CD14-positive monocyte (primary cell): ENCODE data around the gene SOAT2. TPM values are rescaled to one million over a fixed set of nuclear protein-coding genes. Genes with fewer than 3 reads are reported as not detected.
A peak's percentile ranks its signal among the peaks of the same experiment; 100 is the strongest.
"Not testable (repeated sequence)": the region's sequence is repeated elsewhere in the genome, so short reads cannot be mapped to it uniquely, and the experiment has no call there.

ENCODE experiments used
- DNase-seq, 3 donors: peaks; one replicate each; pipeline ENCODE4 v3.0.0-alpha.2; 2011 to 2022
- H2AFZ ChIP-seq: 2 replicates; pipeline ENCODE4 v1.6.0; 2012; ENCODE audit warnings: mild to moderate bottlenecking, low read depth, low read length, inconsistent platforms; ENCODE audit not compliant: insufficient read depth, poor library complexity, severe bottlenecking
- H3K27ac ChIP-seq, 2 donors: 1 replicate in 1 of 2; 2 replicates in 1 of 2; pipeline ENCODE4 v1.5.1; 2012 to 2013; ENCODE audit warnings: low read length in 2 of 2, control low read depth in 1 of 2, inconsistent platforms in 1 of 2, low read depth in 1 of 2, mild to moderate bottlenecking in 1 of 2
- H3K27me3 ChIP-seq, 2 donors: one replicate each; pipeline versions ENCODE4 v1.6.0 to v1.6.1; 2011 to 2013; ENCODE audit warnings: low read length in 2 of 2; ENCODE audit not compliant: control insufficient read depth in 2 of 2, insufficient read depth in 2 of 2
- H3K36me3 ChIP-seq, 2 donors: replicated peaks in 1 of 2; 1 replicate in 1 of 2; 2 replicates in 1 of 2; pipeline versions ENCODE4 v1.5.1 to v1.6.1; 2012 to 2013; ENCODE audit warnings: low read length in 2 of 2, control low read depth in 1 of 2, inconsistent platforms in 1 of 2, mild to moderate bottlenecking in 1 of 2; ENCODE audit not compliant: insufficient read depth in 2 of 2, control insufficient read depth in 1 of 2
- H3K4me1 ChIP-seq, 2 donors: 1 replicate in 1 of 2; 2 replicates in 1 of 2; pipeline versions ENCODE4 v1.5.1 to v1.6.1; 2012 to 2013; ENCODE audit warnings: low read length in 2 of 2, control low read depth in 1 of 2, inconsistent platforms in 1 of 2, mild to moderate bottlenecking in 1 of 2, moderate library complexity in 1 of 2; ENCODE audit not compliant: insufficient read depth in 2 of 2, control insufficient read depth in 1 of 2
- H3K4me2 ChIP-seq: replicated peaks from 2 replicates; pipeline ENCODE3; 2012; ENCODE audit warnings: low read length, moderate library complexity, mild to moderate bottlenecking; ENCODE audit not compliant: poor library complexity, severe bottlenecking; ENCODE audit errors: extremely low read depth
- H3K4me3 ChIP-seq, 3 experiments: fragments of 200-600 bp in 1 of 3; sonication (generic) in 1 of 3; replicated peaks in 1 of 3; 1 replicate in 2 of 3; 2 replicates in 1 of 3; pipeline ENCODE4 v1.5.1; 2011 to 2013; ENCODE audit warnings: low read length in 3 of 3, mild to moderate bottlenecking in 3 of 3, control low read depth in 2 of 3, low read depth in 2 of 3, inconsistent platforms in 1 of 3, moderate library complexity in 1 of 3
- H3K79me2 ChIP-seq: 2 replicates; pipeline ENCODE4 v1.6.0; 2012; ENCODE audit warnings: mild to moderate bottlenecking, control low read depth, inconsistent platforms, low read length, moderate library complexity; ENCODE audit not compliant: insufficient read depth
- H3K9ac ChIP-seq: 2 replicates; pipeline ENCODE4 v1.6.0; 2017; ENCODE audit warnings: low read length, mild to moderate bottlenecking; ENCODE audit not compliant: insufficient read depth, poor library complexity, severe bottlenecking
- H3K9me3 ChIP-seq, 2 donors: replicated peaks in 1 of 2; 1 replicate in 1 of 2; 2 replicates in 1 of 2; pipeline versions ENCODE4 v1.5.1 to v1.6.1; 2012 to 2013; ENCODE audit warnings: low read length in 2 of 2, control low read depth in 1 of 2; ENCODE audit not compliant: control insufficient read depth in 1 of 2, insufficient read depth in 1 of 2
- H4K20me1 ChIP-seq: 2 replicates; pipeline ENCODE4 v1.6.0; 2012; ENCODE audit warnings: mild to moderate bottlenecking, low read length, control low read depth, moderate library complexity; ENCODE audit not compliant: insufficient read depth
- H3K27ac Mint-ChIP-seq, 7 donors: one replicate each; pipeline ENCODE4 v1.8.0; 2020; ENCODE audit warnings: mild to moderate bottlenecking in 7 of 7, mixed read lengths in 7 of 7, moderate library complexity in 6 of 7, inconsistent platforms in 2 of 7
- H3K27me3 Mint-ChIP-seq, 3 donors: one replicate each; pipeline ENCODE4 v1.8.0; 2021 to 2022; ENCODE audit warnings: low read depth in 3 of 3, mild to moderate bottlenecking in 3 of 3, mixed read lengths in 3 of 3, moderate library complexity in 3 of 3, inconsistent platforms in 1 of 3
- H3K36me3 Mint-ChIP-seq, 2 donors: one replicate each; pipeline ENCODE4 v1.8.0; 2020; ENCODE audit warnings: mixed read lengths in 2 of 2, inconsistent platforms in 1 of 2, mild to moderate bottlenecking in 1 of 2
- H3K4me1 Mint-ChIP-seq: one replicate; pipeline ENCODE4 v1.8.0; 2020; ENCODE audit warnings: mild to moderate bottlenecking, mixed read lengths
- H3K4me3 Mint-ChIP-seq, 2 donors: one replicate each; pipeline ENCODE4 v1.8.0; 2020; ENCODE audit warnings: mild to moderate bottlenecking in 2 of 2, mixed read lengths in 2 of 2, moderate library complexity in 1 of 2
- H3K9me3 Mint-ChIP-seq, 7 donors: one replicate each; pipeline ENCODE4 v1.8.0; 2020 to 2022; ENCODE audit warnings: mixed read lengths in 7 of 7, mild to moderate bottlenecking in 6 of 7, moderate library complexity in 6 of 7, inconsistent platforms in 2 of 7
- WGBS: methylation state at CpG from one replicate; pipeline ENCODE4 v1.1.5; 2013; ENCODE audit warnings: missing lambda C conversion rate; ENCODE audit not compliant: insufficient coverage; 5-methylcytosine and 5-hydroxymethylcytosine counted together
- intact Hi-C, 2 donors: fragments of 100-400 bp; cut with micrococcal nuclease; formaldehyde crosslinking; loops; one replicate each; pipeline versions ENCODE4 v1.15.0 to v1.15.1; 2023
- polyA plus RNA-seq, 3 donors: library from polyadenylated mRNA; depleted of rRNA in 1 of 3; unstranded in 2 of 3; stranded (reverse) in 1 of 3; fragments of 300-500 nt in 2 of 3; fragments of >200 nt in 1 of 3; fragmentation: Illumina TruSeq in 2 of 3; gene quantifications; 1 replicate in 2 of 3; 2 replicates in 1 of 3; pipeline ENCODE4 v1.2.3, GENCODE V29; 2012 to 2021
- TF ChIP-seq, protein P1 (sequence below): fragments of 200-600 bp; IDR thresholded peaks from one replicate; pipeline ENCODE4 v1.8.0; 2022; ENCODE audit warnings: antibody characterized with exemption, mild to moderate bottlenecking

SOAT2 gene
- polyA plus RNA-seq, 3 donors, result not detected

- Mint-ChIP-seq H3K4me1 (peaks cover 26% of the 10 kb centered on the region), H3K4me3 (no peak overlapping the region), H3K27me3 (peaks cover 0 to 5% (median 2%) of the 10 kb centered on the region in 3 donors), H3K27ac (no peak overlapping the region), H3K9me3 (no peaks in the 10 kb centered on the region), H3K36me3 (no peaks in the 10 kb centered on the region)
- intact Hi-C loops, result no loop called here
- Histone ChIP-seq H3K9me3 (no peaks in the 10 kb centered on the region), H4K20me1 (no peaks in the 10 kb centered on the region), H3K79me2 (no peaks in the 10 kb centered on the region), H3K4me1 (peaks cover 24 to 27% of the 10 kb centered on the region in 2 donors), H3K27ac (no peak overlapping the region), H3K27me3 (no peaks in the 10 kb centered on the region), H3K36me3 (no peaks in the 10 kb centered on the region), H3K4me2 (no peak overlapping the region), H2AFZ (no peak overlapping the region), H3K9ac (no peak overlapping the region), H3K4me3 (no peak overlapping the region)
- TF ChIP-seq, protein P1, sequence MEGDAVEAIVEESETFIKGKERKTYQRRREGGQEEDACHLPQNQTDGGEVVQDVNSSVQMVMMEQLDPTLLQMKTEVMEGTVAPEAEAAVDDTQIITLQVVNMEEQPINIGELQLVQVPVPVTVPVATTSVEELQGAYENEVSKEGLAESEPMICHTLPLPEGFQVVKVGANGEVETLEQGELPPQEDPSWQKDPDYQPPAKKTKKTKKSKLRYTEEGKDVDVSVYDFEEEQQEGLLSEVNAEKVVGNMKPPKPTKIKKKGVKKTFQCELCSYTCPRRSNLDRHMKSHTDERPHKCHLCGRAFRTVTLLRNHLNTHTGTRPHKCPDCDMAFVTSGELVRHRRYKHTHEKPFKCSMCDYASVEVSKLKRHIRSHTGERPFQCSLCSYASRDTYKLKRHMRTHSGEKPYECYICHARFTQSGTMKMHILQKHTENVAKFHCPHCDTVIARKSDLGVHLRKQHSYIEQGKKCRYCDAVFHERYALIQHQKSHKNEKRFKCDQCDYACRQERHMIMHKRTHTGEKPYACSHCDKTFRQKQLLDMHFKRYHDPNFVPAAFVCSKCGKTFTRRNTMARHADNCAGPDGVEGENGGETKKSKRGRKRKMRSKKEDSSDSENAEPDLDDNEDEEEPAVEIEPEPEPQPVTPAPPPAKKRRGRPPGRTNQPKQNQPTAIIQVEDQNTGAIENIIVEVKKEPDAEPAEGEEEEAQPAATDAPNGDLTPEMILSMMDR, result no peak
- WGBS, result 87% methylated on average over 7 of the region's 7 CpGs
- no peak for DNase-seq
Measured at GRCh38 chr12:53105712-53106439, 2.6 kb downstream of the SOAT2 start.

- no peak for DNase-seq
- peaks cover 0 to 5% (median 2%) of the 10 kb centered on the region in 3 donors for H3K27me3 Mint-ChIP-seq
- 76% methylated on average over 5 of the region's 7 CpGs for WGBS
- Histone ChIP-seq H3K79me2 (no peaks in the 10 kb centered on the region), H3K9ac (no peak overlapping the region), H2AFZ (no peak overlapping the region), H3K4me1 (peaks cover 22 to 25% of the 10 kb centered on the region in 2 donors), H3K36me3 (no peaks in the 10 kb centered on the region), H4K20me1 (no peaks in the 10 kb centered on the region), H3K4me3 (no peak overlapping the region), H3K9me3 (no peaks in the 10 kb centered on the region), H3K27ac (no peak overlapping the region), H3K27me3 (no peaks in the 10 kb centered on the region), H3K4me2 (no peak overlapping the region)
- no peak overlapping the region for H3K27ac Mint-ChIP-seq
- TF ChIP-seq, protein P1, result no peak
- H3K4me1 Mint-ChIP-seq, result peaks cover 28% of the 10 kb centered on the region
- H3K4me3 Mint-ChIP-seq, result no peak overlapping the region
- H3K9me3 Mint-ChIP-seq, result peaks cover 0 to 2% (median 0%) of the 10 kb centered on the region in 7 donors
- no peaks in the 10 kb centered on the region for H3K36me3 Mint-ChIP-seq
- intact Hi-C loops, result no loop called here
Measured at GRCh38 chr12:53107122-53107521, 3.8 kb downstream of the SOAT2 start.

DNA sequence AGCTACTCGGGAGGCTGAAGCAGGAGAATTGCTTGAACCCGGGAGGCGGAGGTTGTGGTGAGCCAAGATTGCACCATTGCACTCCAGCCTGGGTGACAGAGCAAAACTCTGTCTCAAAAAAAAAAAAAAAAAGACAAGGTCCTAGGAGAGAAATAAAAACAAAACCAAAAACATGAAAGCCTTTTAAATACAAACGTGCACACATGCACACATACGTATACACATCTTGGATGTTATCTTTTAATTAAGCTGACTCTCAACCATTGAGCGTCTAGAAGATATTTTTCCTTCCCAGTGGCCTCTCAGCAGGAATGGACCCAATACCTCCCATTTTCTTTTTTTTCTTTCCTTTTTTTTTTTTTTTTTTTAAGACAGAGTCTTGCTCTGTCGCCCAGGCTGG is 9.1 kb downstream of the SOAT2 start:
- H3K9me3 ChIP-seq, H3K36me3 ChIP-seq, DNase-seq, H3K4me3 ChIP-seq, H3K9me3 Mint-ChIP-seq, H3K27ac ChIP-seq, H3K27me3 Mint-ChIP-seq, H3K36me3 Mint-ChIP-seq, H3K4me1 ChIP-seq, H3K27me3 ChIP-seq, intact Hi-C loops, H3K4me2 ChIP-seq, H4K20me1 ChIP-seq, H3K79me2 ChIP-seq, H3K4me3 Mint-ChIP-seq, H3K9ac ChIP-seq, H2AFZ ChIP-seq: not testable (repeated sequence)
- peak overlapping the region in 3 of 7 donors; percentile 5 to 54 (median 6) for H3K27ac Mint-ChIP-seq
- H3K4me1 Mint-ChIP-seq, result peaks cover 16% of the 10 kb centered on the region
- WGBS, result no CpG with 5 or more reads among the region's 7 CpGs
